Measurements from ENCODE around the gene QSOX2.
A peak's percentile ranks its signal among the peaks of the same experiment; 100 is the strongest.

Gene QSOX2

DNA sequence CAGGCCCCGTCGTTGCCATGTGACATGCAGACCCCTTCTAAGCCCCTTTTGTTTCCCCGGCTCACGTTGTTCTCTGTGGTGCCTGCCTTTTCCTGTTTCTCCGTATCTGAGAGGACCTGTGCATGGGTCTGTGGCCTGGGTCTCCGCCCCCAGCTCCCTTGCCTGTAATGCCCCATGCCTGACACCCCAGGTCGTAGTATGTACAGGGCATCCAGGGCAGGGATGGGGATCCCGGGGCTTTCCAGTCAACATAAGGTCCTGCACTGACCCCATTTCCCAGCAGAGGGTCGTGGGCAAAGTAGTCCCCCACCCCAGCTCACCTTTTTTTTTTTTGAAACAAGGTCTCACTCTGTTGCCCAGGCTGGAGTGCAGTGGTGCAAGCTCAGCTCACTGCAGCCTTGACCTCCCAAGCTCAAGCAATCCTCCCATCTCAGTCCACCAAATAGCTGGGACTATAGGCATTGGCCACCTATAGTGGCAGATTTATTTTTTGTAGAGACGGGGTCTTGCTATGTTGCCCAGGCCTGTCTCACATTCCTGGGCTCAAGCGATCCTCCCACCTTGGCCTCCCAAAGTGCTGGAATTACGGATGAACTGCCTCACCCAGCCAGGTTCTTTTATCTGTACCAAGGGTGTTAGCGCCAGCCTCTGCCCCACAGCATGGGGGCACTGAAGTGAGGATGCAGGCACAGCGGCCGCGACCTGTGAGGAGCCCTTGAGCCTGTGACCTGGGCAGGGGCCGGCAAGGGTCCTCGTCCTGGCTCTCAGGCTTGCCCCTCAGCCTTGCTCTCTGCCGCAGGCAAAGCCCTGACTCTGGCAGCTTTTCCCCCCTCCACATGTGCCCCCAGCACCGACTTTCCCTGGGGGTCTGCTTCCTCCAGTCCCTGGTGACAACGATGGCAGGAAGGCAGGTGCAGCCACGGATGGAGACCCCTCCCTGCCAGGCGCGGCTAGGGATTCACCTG, 19.1 kb upstream of the QSOX2 start:
- no peak for DNase-seq (ENCODE audit: low spot score)

DNA sequence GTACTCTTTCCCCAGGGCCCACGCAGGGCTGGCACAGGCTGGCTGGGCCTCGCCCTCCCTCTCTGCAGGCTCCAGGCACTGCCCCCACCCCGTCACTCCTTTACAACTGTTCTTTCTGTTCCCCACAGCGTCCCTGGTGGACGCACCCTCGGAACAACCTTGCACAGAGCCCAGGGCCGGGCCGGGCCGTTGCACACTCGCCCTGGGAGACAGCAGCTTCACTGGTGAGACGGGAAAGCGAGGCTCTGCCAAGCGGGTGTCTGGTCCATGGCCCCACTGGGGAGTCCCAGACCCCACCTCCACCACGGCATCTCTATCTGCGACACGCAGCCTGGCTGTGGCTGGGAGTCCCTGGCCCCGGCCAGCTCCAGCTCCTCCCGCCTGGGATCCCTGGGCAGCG, 18.4 kb upstream of the QSOX2 start:
- DNase-seq (ENCODE audit: low spot score) = no peak

DNA sequence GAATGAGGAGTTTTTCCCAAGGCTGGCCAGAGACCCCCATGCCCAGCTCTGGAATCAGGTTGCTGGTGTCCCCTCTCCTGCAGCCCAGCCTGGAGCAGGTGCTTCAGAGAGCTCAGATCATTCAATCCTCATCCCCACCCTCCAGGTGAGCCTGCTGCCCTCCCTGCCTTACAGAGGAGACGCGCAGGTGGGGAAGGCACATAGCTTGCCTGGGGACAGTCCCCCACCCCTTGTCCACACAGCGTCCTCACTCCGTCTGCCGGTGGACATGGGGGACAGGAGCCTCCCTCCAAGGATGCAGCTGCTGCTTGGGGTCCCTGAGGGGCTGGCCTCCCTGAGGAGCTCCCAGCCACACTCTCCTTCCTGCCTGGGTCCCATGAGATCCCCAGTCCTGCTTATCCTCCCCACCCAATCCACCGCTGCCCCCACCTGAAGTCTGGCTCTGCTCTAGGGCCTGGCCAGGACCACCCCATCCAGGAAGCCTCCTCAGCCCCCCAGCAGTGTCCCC, 17.1 kb upstream of the QSOX2 start:
- no peak for DNase-seq (ENCODE audit: low spot score)

DNA sequence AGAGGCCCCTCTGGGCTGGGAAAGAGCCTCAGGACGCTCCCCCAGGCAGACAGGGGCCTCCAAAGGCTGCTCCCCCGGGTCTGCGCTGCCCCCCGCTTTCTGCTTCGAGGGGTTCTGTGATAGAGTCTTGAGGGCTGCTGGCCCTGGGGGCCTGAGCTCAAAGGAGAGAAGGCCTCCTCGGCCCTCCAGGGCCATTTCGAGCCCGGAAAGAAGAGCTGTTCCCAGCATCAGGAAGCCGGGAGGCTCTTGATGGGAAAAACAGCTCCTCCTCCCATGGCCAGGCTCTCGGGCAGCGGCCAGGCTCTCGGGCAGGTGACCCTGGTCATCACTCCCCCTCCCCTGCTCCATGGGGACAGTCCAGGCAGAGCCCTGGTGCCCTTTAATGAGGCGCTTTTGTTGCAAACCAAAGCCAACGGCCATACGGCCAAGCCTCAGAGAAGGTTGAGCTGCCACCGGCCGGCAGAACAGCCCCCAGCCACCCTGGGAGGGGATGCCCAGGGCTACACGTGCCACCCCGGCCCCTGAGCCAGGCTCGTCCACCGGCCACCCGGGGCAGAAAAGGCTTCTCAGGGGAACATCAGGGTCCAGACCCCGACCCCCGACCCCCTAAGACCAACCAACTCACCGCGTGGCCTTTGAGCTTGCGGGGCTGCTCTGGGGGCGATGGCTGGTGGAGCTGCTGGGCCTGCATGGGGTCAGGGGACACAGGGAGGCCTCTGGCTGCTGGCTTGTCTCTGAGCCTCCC, 16.2 kb upstream of the QSOX2 start:
- no peak for DNase-seq (ENCODE audit: low spot score)

DNA sequence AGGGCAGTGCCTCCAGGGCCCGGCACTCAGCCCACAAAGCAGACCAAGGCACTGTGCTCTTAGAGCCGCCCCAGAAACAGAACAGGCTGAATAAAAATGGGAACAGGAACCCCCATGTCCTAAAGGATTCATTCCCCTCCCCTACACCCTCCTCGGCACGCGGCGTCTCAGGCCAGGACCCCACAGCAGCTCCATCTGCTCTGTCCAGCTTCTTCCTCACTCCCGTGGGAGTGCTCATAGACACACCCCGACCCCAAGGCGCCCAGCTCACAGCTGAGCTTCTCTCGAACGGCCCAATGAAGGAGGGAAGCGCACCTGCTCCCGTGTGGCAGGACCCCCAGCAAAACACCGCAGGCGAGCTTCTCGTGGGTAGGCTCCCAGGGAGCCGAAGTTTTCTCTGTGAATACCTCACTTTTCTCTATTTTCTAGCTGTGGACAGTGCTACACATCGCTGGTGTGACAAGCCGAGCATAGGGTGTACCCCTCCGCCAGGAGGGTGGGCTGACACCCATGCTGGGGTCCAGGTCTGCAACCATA, 15.4 kb upstream of the QSOX2 start:
- no peak for DNase-seq (ENCODE audit: low spot score)

DNA sequence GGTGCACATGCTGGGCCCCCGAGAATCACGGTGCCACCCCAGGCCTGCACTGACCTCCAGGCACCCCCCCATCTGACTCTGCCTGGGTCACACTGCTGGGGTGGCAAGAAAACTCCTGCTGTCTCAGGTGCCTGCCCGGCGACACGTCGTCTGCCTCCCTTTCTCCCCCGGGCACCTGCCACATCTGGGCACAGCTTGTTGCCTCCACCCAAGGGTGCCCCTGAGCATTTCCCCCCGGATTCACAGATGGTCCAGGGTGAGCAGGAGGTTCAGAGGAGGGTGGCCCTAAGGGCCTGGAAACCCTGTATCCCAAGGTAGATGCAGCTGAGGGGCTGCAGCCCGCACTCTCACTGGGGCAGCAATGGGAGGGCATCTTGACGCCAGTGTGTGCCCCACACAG, 14.9 kb upstream of the QSOX2 start:
- DNase-seq (ENCODE audit: low spot score) = no peak

DNA sequence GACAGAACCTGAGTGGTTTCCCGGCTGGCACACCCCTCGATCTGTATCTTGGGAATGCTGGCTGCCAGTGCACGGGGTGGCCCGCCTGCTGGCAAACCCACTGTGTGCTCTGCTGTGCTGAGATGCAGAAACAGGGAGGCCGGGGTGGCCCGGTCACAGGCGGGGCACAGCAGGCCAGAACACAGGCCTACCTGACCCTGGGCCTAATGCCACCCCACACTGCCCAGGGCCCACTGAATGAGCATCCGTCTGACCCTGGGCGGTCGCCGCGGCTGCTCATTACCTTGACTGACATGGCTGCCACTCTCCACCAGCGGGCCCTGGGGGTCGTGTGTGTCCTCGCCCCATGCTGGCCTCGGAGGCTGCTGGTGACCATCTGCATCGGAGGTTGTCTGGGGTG, 14.2 kb upstream of the QSOX2 start:
- no peak for DNase-seq (ENCODE audit: low spot score)

DNA sequence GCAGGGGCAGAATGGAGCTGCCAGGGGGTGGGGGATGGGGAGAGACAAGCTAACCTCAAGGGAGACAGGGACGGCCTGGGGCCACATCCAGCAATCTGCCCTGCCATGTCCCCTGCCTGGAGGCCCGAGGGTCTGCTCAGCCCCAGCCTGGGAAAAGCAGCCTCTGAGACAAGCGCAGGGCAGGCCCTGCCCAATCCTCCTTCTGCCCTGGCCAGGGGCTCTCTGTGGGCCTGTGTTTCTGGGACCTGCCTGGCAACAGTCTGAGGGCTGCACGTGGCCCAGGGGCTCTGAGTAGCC, 13.9 kb upstream of the QSOX2 start:
- DNase-seq (ENCODE audit: low spot score) = no peak

DNA sequence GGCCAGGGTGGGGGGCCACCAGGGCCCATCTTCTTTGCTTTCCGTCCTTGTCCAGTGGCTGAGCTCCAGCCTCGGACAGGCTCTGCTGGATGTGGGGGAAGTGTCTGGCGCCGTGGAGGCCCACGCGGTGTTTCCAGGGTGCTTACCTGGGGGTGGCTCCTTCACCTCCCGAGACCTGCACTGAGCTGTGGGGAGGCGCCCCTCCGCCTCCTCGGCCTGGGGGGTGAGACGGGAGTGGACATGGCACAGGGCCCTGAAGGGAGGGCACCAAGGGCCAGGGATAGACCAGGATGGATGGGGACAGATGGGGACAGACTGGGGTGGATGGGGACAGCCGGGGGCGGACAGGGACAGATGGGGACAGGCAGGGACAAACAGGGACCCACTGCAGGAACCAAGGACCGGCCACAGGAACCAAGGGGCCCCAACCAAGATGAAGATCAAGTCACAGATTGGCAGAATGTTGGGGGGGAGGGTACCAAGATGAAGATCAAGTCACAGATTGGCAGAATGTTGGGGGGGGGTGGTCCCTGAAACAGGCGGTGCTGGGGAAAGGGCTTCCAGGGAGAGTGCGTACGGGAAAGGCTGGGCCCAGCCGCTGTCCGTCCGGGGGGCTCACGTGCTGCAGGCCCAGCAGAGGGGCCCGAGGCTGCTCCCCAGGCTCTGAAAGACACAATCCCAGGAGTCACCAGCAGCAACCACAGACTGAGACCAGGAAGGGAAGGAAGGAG, 13.3 kb upstream of the QSOX2 start:
- no peak for DNase-seq (ENCODE audit: low spot score)

DNA sequence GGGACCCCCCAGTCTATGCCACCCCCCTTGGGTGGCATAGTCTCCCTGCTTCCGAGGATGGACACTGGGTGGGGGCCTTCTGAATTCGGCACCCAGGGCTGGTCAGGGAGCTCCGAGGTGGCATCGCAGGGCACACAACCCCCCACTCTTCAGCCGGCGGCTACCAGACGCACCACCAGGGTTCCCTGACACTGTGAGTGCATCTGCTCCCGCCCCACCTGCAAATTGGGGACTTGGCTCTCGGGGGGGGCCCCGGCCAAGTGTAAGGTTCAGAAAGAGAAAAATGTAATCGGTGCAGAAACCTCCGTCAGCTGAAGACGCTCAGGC, 12.7 kb upstream of the QSOX2 start:
- DNase-seq (ENCODE audit: low spot score) = no peak

DNA sequence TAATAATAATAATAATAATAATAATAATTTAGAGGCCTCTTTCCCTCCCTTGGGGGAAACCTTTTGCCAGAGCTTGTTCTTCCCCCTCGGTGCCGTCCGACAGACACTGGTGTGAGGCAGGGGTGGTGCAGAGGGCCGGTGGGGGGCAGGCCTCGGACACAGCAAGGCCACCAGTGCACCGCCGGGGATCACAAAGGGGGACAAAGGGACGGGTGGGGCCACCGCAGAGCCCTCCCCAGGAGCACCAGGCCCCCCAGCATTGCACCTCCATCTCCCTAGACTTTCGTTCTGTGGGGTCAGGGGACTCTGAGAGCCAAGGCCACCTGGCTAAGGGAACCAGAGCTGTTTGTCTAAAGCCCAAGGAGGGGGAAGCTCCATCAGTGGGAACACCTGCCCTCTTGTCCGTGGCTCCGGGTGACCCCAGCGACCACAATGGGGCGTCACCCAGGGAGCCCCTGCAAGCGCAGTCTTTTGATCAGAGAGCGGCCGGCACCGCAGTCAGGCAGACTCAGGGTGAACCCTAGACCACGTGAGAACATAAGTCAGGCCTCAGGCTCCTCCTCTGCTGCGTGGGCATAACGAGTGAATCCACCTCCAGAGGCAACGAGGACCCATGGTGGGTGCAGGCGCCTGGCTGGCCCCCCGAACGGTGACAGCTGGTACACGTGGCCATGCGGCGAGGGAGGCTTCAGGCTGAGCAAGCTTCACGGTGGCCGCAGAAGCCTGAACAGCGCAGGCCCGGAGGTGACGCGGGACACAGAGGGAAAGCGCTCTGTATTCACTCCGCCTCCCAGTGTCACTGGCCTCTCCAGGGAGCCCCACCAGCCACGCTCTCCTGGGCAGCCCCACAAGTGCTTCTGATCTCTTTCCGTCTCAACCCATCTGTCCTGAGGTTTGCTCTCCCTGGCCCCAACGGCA, 12.0 kb upstream of the QSOX2 start:
- DNase-seq (ENCODE audit: low spot score) = no peak

DNA sequence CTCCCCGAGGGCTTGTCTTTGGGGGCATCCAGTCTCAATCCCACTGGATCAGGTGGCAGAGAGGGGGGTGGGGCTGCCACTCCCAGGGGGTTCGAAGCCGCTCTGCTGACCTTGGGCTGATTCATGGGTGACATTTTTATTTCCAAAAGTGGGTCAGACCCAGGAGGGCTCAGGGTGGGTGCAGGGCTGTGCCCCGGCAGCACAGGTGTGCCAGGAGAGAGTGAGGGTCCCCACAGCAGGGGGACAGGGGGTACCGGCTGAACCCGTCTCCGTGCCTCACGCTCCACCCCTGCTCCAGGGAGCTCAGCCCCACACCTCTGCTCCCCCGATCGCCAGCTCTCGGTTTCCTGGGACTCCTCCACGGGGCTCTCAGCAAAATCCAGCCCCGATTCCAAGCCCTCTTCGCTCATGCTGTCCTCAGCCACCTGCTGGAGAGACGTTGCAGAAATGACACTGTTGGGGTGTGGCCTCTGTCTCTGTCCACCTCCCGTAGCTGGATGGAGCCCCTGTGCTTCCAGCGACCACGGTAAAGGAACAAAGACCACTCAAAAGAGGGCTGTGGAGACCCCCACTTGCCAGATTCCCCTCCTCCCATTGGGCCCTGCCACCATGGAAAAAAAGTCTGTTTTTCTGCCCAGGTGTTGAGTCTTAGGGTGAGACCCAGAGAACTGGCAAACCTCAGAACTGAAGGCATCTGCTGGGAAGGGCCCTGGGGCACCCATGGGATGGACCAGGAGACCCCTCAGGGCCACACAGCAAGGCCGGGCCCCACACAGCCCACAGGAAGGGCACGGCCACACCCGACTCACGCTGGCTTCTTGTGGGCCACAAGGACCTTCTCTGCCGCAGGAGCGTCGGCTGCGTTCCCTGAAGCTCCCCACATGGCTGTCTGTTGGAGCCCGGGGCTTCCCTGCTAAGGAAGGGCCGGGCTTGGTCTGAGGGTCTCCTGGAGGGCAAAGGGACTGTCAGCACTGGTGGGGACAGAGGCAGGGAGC, 10.6 kb upstream of the QSOX2 start:
- DNase-seq (ENCODE audit: low spot score) = peak; percentile 57

DNA sequence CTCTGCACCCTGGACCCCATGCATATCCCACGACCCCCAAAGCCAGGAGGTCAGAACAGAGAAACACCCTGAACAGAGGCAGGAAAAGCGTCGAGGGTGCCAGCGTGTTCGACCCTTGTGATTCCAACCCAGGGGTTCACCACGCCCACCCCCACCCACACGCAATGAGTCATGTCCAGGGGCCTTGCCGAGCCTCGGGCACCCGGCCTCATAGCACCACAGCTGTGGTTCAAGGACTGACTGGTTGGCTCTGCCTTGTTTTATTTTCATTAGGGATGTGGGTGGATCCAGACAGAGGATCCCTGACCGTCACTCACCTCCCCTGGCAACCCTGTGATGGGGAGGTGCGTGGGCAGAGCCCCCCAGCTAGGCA, 9.5 kb upstream of the QSOX2 start:
- DNase-seq (ENCODE audit: low spot score) = no peak

DNA sequence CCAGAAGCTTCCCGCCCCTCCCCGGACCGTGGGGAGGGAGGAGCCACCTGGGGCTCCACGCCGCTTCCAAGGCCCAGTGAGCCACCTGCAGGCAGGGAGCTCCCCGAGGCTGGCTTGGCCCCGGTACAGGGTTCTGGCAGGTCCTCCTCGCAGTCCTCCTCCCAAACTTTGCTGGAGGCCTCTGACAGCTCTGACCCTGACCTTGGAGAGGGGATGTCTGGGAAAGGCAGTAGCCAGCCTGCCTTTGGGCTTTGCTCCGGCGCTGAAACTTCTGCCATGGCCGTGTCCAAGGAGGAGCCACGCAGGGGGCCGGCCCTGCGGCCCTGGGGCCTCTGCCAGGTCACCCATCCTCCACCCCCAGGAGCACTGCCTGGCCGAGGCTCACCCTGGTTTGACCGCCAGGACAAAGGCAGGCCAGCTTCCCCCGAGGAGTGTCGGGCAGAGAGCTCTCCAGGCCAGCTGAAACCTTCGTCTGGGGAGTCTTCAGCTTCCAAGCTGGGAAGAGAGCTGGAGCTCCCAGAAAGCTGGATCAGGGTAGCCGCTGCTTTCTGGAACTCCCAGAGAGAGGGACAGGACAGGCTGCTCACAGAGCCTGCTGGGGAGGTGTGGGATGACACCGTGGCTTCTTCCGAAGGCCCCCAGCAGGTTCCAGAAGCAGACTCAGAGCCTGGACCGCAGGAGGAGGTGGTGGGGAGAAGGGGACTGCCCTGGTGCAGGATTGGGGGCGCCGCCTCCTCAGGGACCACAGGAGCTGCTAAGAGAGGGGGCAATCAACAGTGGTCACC, 9.0 kb upstream of the QSOX2 start:
- no peak for DNase-seq (ENCODE audit: low spot score)

DNA sequence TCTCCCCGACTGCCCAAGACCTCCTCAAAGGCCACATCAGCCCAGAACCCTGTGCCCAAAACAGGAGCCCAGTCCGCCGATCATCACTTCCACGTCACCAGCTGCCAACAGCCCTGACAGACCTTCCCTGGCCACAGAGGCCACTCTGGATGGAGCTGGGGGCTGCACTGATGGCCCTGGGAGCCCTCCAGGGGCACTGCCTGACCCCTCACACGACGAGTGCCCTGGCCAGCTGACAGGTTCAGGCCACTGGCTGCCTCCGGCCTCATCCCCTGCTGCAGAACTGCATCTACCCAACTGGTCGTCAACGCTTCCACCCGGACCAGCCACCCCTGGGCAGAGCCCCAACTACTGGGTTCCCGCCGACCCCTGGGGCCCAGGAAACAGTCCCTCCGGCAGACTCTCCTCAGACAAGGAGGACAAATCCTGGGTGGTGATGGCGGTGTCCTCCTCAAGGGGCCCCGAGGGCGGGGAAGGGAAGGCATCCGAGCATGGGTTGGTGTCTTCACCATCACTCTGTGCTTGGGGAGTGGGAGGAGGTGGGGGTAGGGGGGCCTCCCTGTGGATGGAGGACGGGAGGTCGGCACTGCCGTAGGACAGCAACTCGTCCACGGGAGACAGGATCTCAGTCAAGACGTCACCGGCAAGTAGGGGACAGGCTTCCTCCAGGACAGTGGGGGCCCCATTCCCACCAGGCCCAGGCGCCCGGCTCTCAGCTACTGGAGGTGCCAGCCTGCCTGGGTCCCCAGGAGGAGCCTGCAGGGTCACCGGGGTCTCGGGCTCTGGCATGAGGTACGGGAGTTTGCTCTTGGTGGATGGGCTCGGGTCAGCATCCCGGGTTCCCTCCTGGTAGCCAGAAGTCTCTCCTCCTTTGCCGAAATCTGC, 7.9 kb upstream of the QSOX2 start:
- no peak for DNase-seq (ENCODE audit: low spot score)

DNA sequence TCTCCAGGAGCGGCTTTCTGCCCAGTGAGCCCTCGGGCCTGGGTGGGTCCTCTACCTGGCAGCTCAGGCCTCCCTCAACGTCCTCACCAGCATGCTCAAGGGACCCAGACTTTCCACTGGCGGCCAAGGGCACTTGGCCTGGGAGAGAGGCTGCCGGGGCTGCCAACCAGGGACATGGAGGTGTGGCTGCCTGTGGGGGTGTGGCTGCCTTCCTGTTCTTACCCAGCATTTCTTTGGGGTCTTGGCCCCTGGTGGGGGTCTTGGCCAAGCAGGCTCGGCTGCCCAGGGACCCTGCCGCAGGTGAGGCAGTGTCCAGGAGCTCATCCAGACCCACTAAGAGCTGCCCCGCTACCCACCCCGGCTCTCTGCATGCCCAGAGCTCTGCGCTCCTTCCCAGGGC, 7.2 kb upstream of the QSOX2 start:
- DNase-seq (ENCODE audit: low spot score) = no peak

DNA sequence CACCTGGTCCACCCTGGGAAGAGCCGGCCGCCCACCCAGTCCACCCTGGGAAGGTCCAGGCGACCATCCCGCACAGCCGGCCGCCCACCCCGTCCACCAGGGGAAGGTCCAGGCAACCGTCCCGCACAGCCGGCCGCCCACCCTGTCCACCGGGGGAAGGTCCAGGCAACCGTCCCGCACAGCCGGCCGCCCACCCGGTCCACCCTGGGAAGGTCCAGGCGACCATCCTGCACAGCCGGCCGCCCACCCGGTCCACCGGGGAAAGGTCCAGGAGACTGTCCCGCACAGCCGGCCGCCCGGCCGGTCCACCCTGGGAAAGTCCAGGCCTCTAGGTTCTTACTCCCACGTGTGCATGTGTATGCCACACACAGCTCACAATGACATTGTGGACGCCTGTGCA, 6.7 kb upstream of the QSOX2 start:
- no peak for DNase-seq (ENCODE audit: low spot score)

All from D341Med (cell line).